CD4-positive, alpha-beta memory T cell (primary cell): ENCODE results near the gene VSTM2L. TPM values are rescaled to one million over a fixed set of nuclear protein-coding genes. Genes with fewer than 3 reads are reported as not detected.

ENCODE experiments used
- CTCF ChIA-PET: fragments of 350-600 bp; sonication (Branson Sonifier 250); formaldehyde crosslinking; loops from one replicate; lab custom pipeline; 2021; ENCODE audit warnings: inconsistent platforms; ENCODE audit not compliant: partially characterized antibody; lab: Charles Lee
- POLR2A ChIA-PET: fragments of 350-600 bp; sonication (Branson Sonifier 250); formaldehyde crosslinking; loops from one replicate; lab custom pipeline; 2021; ENCODE audit not compliant: partially characterized antibody; lab: Charles Lee
- DNase-seq, 5 donors: peaks; one replicate each; pipeline versions ENCODE4 v3.0.0 to v3.0.0-alpha.2; 2020 to 2022; ENCODE audit warnings: mixed read lengths in 1 of 5
- H3K27ac ChIP-seq: one replicate; pipeline ENCODE4 v1.7.0; 2013; ENCODE audit warnings: low read depth, low read length
- H3K27me3 ChIP-seq: 2 replicates; pipeline ENCODE4 v1.7.0; 2013; ENCODE audit warnings: mild to moderate bottlenecking, low read length, moderate library complexity; ENCODE audit not compliant: insufficient read depth
- H3K36me3 ChIP-seq: 2 replicates; pipeline ENCODE4 v1.7.0; 2013; ENCODE audit warnings: mild to moderate bottlenecking, low read length, moderate library complexity; ENCODE audit not compliant: insufficient read depth
- H3K4me1 ChIP-seq: 2 replicates; pipeline ENCODE4 v1.7.0; 2013; ENCODE audit warnings: mild to moderate bottlenecking, low read length, moderate library complexity; ENCODE audit not compliant: insufficient read depth
- H3K4me3 ChIP-seq, 2 donors: one replicate each; pipeline ENCODE4 v1.7.0; 2013; ENCODE audit warnings: low read length in 2 of 2, mild to moderate bottlenecking in 1 of 2
- H3K9me3 ChIP-seq, 2 donors: one replicate each; pipeline ENCODE4 v1.7.0; 2013; ENCODE audit warnings: low read length in 2 of 2, control low read depth in 1 of 2; ENCODE audit not compliant: control insufficient read depth in 1 of 2
- H3K27ac Mint-ChIP-seq, 7 donors: one replicate each; pipeline ENCODE4 v1.8.0; 2020 to 2021; ENCODE audit warnings: mixed read lengths in 7 of 7, mild to moderate bottlenecking in 6 of 7, inconsistent platforms in 3 of 7, moderate library complexity in 3 of 7
- H3K27me3 Mint-ChIP-seq, 2 donors: one replicate each; pipeline ENCODE4 v1.8.0; 2020 to 2021; ENCODE audit warnings: mixed read lengths in 2 of 2
- H3K36me3 Mint-ChIP-seq, 2 donors: one replicate each; pipeline ENCODE4 v1.8.0; 2020 to 2021; ENCODE audit warnings: mixed read lengths in 2 of 2, inconsistent platforms in 1 of 2, mild to moderate bottlenecking in 1 of 2
- H3K4me1 Mint-ChIP-seq, 4 donors: one replicate each; pipeline ENCODE4 v1.8.0; 2020 to 2021; ENCODE audit warnings: mixed read lengths in 4 of 4, mild to moderate bottlenecking in 1 of 4
- H3K4me3 Mint-ChIP-seq, 8 donors: one replicate each; pipeline ENCODE4 v1.8.0; 2020 to 2021; ENCODE audit warnings: mixed read lengths in 8 of 8, mild to moderate bottlenecking in 7 of 8, moderate library complexity in 6 of 8, inconsistent platforms in 3 of 8
- H3K9me3 Mint-ChIP-seq, 8 donors: one replicate each; pipeline ENCODE4 v1.8.0; 2020 to 2021; ENCODE audit warnings: mixed read lengths in 8 of 8, mild to moderate bottlenecking in 5 of 8, inconsistent platforms in 3 of 8, moderate library complexity in 1 of 8
- intact Hi-C: fragments of 100-400 bp; cut with micrococcal nuclease; formaldehyde crosslinking; loops from one replicate; pipeline ENCODE4 v1.15.1; 2023
- polyA plus RNA-seq, 2 donors: library from polyadenylated mRNA; unstranded; fragments of 300-500 nt; fragmentation: Illumina TruSeq; gene quantifications; one replicate each; pipeline ENCODE4 v1.2.3, GENCODE V29; 2021
- total RNA-seq, 2 experiments: library from RNA; stranded (reverse); gene quantifications; one replicate each; pipeline ENCODE4 v1.2.3, GENCODE V29; 2021

Gene VSTM2L
- total and polyA plus RNA-seq, 4 experiments from 2014 or later, result not detected

GRCh38 chr20:37983286-37983685 lies 80.4 kb downstream of the VSTM2L start:
- H3K9me3 Mint-ChIP-seq, result no peaks in the 10 kb centered on the region
- H3K4me3 ChIP-seq, result no peak overlapping the region
- H3K27ac ChIP-seq, result no peak overlapping the region
- CTCF ChIA-PET, result interaction anchor here (1.5 kb wide), 1 partner anchor 9 kb away, joined by 6 read pairs; no protein-coding TSS in a partner anchor
- peaks cover 56 to 67% of the 10 kb centered on the region in 2 donors for H3K36me3 Mint-ChIP-seq
- H3K4me3 Mint-ChIP-seq, result no peak overlapping the region
- no peaks in the 10 kb centered on the region for H3K27me3 ChIP-seq
- intact Hi-C loops, result no loop called here
- no peaks in the 10 kb centered on the region for H3K9me3 ChIP-seq
- DNase-seq, result no peak
- H3K27me3 Mint-ChIP-seq, result no peaks in the 10 kb centered on the region
- POLR2A ChIA-PET, result no interaction called here
- no peaks in the 10 kb centered on the region for H3K4me1 ChIP-seq
- no peak overlapping the region for H3K27ac Mint-ChIP-seq
- H3K36me3 ChIP-seq, result no peaks in the 10 kb centered on the region
- H3K4me1 Mint-ChIP-seq, result no peaks in the 10 kb centered on the region

DNA sequence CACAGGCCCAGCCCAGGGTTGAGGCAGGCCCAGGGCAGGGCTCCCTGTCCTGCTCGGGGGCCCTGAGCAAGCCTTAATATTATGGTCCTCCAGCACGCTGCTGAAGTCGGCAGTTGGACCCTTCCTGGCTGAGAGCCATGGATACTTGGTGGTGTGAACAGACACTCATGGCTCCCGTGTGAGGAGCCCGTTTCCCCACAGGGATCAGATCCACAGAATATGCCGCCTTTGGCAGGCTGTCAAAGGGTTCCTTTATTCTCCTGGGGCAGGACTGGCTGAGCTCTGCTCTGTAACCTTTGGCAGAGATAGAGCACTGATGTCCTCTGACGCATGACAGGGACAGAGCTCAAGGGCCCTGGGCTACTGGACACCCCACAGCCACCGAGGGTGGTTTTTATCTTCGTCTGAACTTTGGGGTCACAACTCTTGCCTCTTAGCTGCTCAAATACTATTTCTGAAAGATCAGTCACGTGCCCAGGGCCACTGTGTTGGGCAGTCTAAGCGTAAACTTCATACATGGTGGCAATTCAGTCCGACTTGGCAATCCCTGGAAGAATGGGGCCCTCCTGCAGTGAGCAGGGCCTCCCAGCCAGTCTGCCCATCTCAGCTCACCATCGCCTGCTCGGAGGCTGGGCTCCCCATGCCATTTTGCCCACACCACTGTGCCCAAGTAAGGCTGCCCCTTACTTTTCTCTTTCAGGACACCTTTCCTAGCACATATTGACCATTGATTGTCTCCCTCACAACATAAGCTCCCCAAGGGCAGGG lies 81.3 kb downstream of the VSTM2L start:
- H3K36me3 ChIP-seq, result no peaks in the 10 kb centered on the region

DNA sequence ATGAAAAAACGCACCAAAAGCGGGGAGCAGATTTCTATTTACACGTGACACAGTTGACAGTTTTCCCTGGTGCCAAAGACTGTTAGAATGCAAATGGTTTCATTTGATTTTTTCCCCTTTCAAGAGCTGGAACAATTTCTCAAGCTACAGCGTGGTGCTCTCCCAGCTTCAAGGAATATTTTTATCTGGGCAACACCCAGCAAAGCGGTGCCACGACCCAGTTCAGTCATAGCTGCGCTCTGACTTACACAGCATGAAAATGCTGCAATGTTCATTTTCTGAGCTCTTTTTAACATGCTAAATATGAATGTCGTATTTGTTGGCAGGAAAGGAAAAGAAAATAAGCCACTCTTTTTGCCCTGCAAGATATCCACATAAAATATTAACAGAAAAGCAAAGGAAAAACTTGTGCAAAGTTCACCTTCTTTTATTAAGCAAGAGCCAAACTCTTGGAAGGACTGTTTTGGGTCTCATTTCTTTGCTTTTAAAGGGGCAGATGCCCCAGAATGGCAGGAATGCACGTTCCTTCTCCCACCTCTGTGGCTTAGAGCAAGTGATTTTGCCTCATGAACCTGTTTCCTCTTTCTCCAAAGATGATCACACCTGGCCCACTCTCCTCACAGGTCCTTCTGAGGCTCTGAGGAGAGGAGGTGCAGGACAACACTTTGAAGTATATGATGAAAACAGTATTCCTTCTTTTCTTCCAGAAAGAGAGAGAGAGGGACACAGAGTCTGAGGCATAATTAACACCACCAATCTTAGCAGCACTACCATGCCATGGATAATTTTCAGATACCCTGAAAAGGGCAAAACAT lies 83.3 kb downstream of the VSTM2L start:
- intact Hi-C loops, result no loop called here
- no peak for DNase-seq
- Mint-ChIP-seq H3K36me3 (peaks cover 68 to 77% of the 10 kb centered on the region in 2 donors), H3K27me3 (no peaks in the 10 kb centered on the region), H3K27ac (no peak overlapping the region), H3K9me3 (no peaks in the 10 kb centered on the region), H3K4me3 (no peak overlapping the region), H3K4me1 (peaks cover 11 to 20% (median 15%) of the 10 kb centered on the region in 4 donors)
- CTCF ChIA-PET, result no interaction called here
- H3K36me3 ChIP-seq, result peaks cover 2% of the 10 kb centered on the region
- peaks cover 9% of the 10 kb centered on the region for H3K4me1 ChIP-seq
- H3K9me3 ChIP-seq, result no peaks in the 10 kb centered on the region
- no peaks in the 10 kb centered on the region for H3K27me3 ChIP-seq
- H3K27ac ChIP-seq, result no peak overlapping the region
- POLR2A ChIA-PET, result no interaction called here
- H3K4me3 ChIP-seq, result no peak overlapping the region

More for the DNA sequence above, 81.3 kb downstream of the VSTM2L start:
- Histone ChIP-seq H3K4me1 (no peaks in the 10 kb centered on the region), H3K27me3 (no peaks in the 10 kb centered on the region), H3K4me3 (no peak overlapping the region), H3K9me3 (no peaks in the 10 kb centered on the region), H3K27ac (no peak overlapping the region)
- CTCF ChIA-PET, result interaction anchor here (1.5 kb wide), 1 partner anchor 9 kb away, joined by 6 read pairs; no protein-coding TSS in a partner anchor
- Mint-ChIP-seq H3K27ac (no peak overlapping the region), H3K27me3 (no peaks in the 10 kb centered on the region), H3K36me3 (peaks cover 65 to 71% of the 10 kb centered on the region in 2 donors), H3K4me3 (no peak overlapping the region), H3K9me3 (no peaks in the 10 kb centered on the region), H3K4me1 (no peaks in the 10 kb centered on the region)
- no peak for DNase-seq
- intact Hi-C loops, result no loop called here
- POLR2A ChIA-PET, result no interaction called here

- Histone ChIP-seq H3K4me1 (peaks cover 11% of the 10 kb centered on the region), H3K27ac (no peak overlapping the region), H3K9me3 (no peaks in the 10 kb centered on the region), H3K36me3 (peaks cover 5% of the 10 kb centered on the region), H3K4me3 (no peak overlapping the region), H3K27me3 (no peaks in the 10 kb centered on the region)
- Mint-ChIP-seq H3K4me1 (peaks cover 15 to 25% (median 19%) of the 10 kb centered on the region in 4 donors), H3K9me3 (no peaks in the 10 kb centered on the region), H3K4me3 (no peak overlapping the region), H3K27me3 (no peaks in the 10 kb centered on the region), H3K36me3 (peaks cover 67 to 76% of the 10 kb centered on the region in 2 donors), H3K27ac (no peak overlapping the region)
- POLR2A ChIA-PET, result no interaction called here
- no peak for DNase-seq
- CTCF ChIA-PET, result no interaction called here
- intact Hi-C loops, result no loop called here
Observed at GRCh38 chr20:37986873-37987601, 84.1 kb downstream of the VSTM2L start.

- Histone ChIP-seq H3K9me3 (no peaks in the 10 kb centered on the region), H3K27me3 (no peaks in the 10 kb centered on the region), H3K4me3 (no peak overlapping the region), H3K27ac (no peak overlapping the region), H3K36me3 (peaks cover 5% of the 10 kb centered on the region), H3K4me1 (peaks cover 11% of the 10 kb centered on the region)
- Mint-ChIP-seq H3K36me3 (peaks cover 61 to 71% of the 10 kb centered on the region in 2 donors), H3K4me3 (no peak overlapping the region), H3K27me3 (no peaks in the 10 kb centered on the region), H3K9me3 (no peaks in the 10 kb centered on the region), H3K27ac (peak overlapping the region in 1 of 7 donors; percentile 30), H3K4me1 (peaks cover 15 to 25% (median 19%) of the 10 kb centered on the region in 4 donors)
- CTCF ChIA-PET, result no interaction called here
- no peak for DNase-seq
- intact Hi-C loops, result no loop called here
- POLR2A ChIA-PET, result no interaction called here
Observed at GRCh38 chr20:37987602-37988290, 84.8 kb downstream of the VSTM2L start.

DNA sequence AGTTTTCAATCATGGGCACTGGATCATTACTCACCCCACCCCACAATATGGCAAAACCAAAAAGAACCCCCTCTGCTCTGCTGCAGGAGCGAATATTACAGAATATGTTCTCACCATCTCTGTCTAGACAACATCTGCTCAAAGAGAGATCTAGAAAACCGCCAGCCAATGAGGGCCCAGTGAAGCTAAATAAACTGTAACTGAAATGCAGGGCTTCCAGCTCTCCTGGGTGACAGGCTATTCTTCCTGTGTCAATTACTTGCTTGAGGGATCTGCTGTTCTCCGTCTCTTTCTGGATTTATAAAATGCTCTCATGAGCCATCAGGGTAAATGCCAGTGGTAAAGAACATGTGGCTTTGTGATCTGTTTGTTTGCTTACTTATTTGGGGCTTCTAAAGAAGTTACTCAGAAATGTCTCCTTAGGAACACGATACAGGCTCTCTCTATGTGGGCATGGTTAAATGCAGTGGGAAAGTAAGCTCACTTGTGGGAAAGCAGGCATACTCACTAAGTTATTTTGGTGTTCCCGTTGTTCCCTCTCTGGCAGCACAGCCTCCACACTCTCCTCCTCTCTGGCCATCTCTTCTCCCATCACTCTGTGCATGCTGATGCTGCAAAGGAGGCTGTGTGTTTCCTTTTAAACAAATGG lies 85.5 kb downstream of the VSTM2L start:
- Mint-ChIP-seq H3K4me3 (no peak overlapping the region), H3K9me3 (no peaks in the 10 kb centered on the region), H3K27ac (peak overlapping the region in 1 of 7 donors; percentile 49), H3K36me3 (peaks cover 56 to 64% of the 10 kb centered on the region in 2 donors), H3K4me1 (peaks cover 15 to 25% (median 19%) of the 10 kb centered on the region in 4 donors), H3K27me3 (no peaks in the 10 kb centered on the region)
- POLR2A ChIA-PET, result no interaction called here
- H3K4me3 ChIP-seq, result no peak overlapping the region
- CTCF ChIA-PET, result no interaction called here
- H3K4me1 ChIP-seq, result peaks cover 11% of the 10 kb centered on the region
- intact Hi-C loops, result no loop called here
- no peaks in the 10 kb centered on the region for H3K9me3 ChIP-seq
- H3K27me3 ChIP-seq, result no peaks in the 10 kb centered on the region
- H3K27ac ChIP-seq, result no peak overlapping the region
- no peak for DNase-seq
- H3K36me3 ChIP-seq, result peaks cover 5% of the 10 kb centered on the region
